Measurements from ENCODE around the gene DHRSX.

- TF ChIP-seq POLR2AphosphoS5 (IDR thresholded peaks at IDR 0.05) (no peak), CTCF (IDR thresholded peaks at IDR 0.05) (no peak)
Measured at GRCh38 chrX:2261831-2262667, 238.7 kb downstream of the DHRSX start.
